Fibroblast of skin of abdomen (primary cell): Measurements from ENCODE around the gene SLC4A8. TPM values are rescaled to one million over a fixed set of nuclear protein-coding genes. Genes with fewer than 3 reads are reported as not detected.

Experiments
- DNase-seq: peaks from one replicate; pipeline ENCODE4 v3.0.0-alpha.2; 2013
- polyA plus RNA-seq, 2 experiments: library from polyadenylated mRNA; unstranded; fragments of 120-200 nt; gene quantifications; one replicate each; pipeline ENCODE4 v1.2.1, GENCODE V29; 2013; ENCODE audit not compliant: insufficient read length in 2 of 2

The SLC4A8 gene
- polyA plus RNA-seq (2013, experiment 1 of 2; ENCODE audit: insufficient read length) = 3.6 TPM
- 3.1 TPM for polyA plus RNA-seq (2013, experiment 2 of 2; ENCODE audit: insufficient read length)

DNA sequence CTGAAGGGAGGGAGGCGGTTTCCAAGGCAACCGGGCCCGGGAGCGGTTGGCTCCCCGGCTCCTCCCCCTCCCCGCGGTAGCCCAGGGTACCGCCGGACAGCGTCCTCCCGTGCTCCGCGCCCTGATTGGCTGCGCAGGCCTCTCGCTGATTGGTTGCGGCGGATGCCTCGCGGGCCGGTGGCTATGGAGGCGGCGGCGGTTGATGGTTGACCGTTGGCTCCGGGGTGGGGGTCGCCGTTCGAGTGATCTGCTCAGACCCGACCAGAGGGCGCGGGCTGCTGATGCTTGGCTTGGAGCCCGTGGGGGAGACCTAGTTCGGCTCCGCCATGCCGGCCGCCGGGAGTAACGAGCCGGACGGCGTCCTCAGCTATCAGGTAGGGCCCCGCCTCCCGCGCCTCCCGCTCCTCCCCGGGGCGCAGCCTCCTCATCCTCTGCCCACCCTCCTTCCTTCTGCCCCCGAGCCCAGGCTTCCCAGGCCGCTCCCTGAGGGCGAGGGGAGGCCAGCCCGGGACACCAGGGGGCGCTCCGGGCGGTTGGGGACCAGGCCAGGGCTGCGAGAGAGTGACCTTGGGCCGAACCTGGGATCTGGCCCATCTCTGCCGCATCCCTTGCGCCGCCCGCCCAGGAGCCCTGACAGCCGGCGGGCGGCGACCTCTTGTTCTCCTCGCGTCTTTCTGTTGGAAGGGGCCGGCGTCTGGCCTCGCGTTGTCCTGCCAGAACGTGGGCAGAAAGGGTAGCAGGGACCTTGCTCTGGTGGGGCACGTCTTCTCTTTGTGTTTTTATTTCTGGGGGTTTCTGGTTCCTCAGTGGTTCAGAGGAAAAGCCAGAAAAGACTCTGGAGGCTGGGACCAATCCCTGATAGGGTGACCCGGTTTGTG is at the start of gene SLC4A8:
SLC4A8 (plus strand) TSS at position 170 of the 878 bp plus-strand sequence; CDS start at position 327, 157 bp downstream.
- peak; percentile 88 for DNase-seq

DNA sequence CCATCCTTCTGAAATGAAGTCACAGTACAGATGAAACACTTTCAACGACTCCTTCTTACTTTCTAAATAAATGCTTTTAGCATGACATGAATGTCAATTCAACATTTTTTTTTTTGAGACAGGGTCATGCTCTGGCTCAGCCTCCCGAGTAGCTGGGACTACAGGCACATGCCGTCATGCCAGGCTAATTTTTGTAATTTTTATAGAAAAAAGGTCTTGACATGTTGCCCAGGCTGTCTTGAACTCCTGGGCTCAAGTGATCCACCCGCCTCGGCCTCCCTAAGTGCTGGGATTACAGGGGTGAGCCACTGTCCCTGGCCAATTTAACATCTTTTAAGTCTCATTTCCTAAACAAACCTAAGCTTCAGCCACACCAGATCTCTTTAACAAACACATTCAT is 49.8 kb upstream of the SLC4A8 start:
- DNase-seq = no peak

DNA sequence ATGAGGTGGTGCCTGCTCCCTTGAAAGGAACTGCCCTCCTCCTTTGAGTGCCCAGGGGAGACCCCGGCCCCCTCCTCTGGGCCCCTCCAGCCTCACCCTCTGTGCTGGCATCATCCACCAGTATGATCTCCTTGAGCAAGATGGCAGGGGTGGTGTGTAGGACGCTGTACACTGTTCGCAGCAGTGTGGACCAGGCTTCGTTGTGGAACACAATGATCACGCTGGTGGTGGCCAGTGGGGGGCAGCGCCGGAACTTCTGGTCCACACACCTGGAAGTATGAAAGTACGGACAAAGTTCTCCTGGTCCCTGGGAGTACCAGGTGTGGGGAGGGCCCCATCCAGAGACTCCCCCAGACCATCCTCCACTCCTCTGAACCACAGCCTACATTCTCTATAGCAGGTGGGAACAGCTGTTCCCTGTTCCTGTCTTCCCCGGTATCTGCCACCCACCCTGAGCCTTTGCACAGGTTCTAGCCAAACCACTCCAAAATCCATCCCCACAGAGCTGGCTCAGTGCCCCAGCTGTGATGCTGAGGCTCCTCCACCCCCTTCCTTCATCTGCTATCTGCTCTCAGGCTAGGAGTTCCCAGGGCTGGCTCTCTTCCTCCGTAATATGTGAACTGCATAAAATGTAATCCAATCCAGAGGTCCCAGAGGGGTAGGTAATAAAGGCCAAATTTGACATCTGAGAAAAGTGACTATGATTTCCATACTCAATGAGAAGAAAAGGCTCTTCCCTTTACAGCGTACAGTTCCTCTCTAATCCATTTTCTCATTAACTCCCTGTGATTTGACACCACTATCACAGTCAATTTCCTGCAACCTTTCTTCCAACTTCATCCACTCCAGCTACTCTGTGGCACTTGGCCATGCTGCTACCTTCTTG is 47.3 kb upstream of the SLC4A8 start:
- DNase-seq = no peak

DNA sequence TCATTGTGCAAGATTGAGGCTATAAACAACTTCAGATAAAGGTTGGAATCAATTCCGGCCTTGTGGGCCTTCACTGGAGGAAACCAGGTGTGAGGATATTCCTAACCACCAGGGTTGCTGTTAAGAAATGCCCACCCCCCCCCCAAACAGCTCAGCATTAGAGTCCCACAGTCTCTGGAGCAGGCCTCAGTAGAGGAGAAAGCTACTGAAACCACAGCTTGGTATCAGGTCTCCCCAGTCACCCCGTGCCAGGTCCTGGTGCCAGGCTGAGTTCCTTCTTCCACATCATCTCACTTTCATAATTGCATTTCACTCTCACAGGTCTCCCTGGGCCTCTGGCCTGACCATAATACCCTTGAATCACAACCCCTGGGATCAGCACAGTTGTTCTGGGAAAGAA is 45.9 kb upstream of the SLC4A8 start:
- no peak for DNase-seq

DNA sequence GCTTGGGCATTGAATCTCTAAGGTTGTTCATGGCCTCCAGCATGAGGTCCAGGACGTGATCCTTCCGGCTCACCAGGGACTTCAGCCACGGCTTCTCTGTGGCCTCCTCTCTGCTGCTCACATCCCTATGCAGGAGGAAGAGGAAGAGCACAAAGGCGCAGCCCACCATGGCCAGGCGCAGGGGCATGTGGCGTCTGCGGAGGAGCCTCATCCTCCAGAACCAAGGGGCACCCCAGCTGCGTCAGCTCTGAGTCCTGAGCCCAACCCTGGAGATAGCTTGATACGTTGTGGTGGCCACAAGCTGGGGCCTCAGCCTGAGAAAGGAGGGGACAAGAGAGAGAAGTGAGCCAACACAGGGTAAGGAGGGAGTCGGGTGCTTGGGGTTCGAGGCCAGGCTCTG is 45.1 kb upstream of the SLC4A8 start:
- no peak for DNase-seq

DNA sequence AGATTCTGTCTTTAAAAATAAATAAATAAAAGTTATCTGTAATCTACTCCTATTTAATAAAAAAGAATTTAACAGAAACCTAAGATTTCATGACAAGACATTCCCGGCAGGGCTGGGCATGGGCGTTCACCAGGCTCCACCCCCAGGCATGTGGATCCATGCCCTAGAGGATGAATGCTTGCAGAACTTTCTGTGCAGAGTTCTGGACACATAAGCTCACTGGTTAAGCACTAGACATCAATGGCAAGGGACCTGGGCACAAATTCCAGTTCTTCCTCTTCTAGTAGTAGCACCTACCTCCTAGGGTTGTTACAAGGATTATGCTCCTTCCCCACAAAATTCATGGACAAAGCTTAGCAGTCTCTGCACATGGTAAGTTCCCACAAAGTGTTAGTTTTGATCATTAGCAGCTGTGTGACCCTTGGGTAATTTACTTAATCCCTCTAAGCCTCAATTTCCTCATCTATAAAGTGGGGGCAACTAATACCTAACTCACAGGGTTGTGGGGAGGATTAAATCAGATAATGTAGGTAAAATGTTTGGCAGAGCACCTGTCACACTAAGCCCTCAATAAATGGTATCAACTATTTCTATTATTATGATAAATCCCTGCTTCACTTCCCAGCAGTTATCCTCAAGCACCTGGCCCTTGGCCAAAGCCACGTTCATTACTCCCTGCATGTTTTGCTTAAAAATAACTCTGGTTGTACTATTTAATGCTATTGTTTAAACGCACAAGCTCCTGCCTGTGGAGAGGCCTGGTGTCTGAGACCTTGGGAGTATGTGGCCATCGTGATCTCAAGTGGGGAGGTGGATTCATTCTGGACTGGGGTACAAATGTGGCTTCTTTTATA is 43.2 kb upstream of the SLC4A8 start:
- peak; percentile 35 for DNase-seq

DNA sequence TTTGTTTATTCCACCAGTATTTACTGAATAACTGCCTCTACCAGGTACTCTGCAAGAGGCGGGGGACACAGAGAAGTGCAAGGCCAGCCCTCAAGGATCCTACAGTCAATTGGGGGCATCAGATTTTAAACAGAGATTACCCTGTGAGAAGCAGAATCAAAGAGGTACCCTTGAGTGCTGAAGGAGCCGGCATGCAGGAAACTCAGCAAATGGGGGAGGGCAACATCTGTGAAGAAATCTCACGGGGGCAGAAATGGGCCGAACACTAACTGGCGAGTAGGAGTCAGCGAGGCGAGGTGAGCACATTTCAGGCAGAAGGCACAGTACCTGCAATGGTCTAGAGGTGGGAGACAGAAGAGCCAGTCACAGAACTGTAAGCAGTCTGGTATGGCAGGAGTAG is 42.5 kb upstream of the SLC4A8 start:
- DNase-seq = no peak

DNA sequence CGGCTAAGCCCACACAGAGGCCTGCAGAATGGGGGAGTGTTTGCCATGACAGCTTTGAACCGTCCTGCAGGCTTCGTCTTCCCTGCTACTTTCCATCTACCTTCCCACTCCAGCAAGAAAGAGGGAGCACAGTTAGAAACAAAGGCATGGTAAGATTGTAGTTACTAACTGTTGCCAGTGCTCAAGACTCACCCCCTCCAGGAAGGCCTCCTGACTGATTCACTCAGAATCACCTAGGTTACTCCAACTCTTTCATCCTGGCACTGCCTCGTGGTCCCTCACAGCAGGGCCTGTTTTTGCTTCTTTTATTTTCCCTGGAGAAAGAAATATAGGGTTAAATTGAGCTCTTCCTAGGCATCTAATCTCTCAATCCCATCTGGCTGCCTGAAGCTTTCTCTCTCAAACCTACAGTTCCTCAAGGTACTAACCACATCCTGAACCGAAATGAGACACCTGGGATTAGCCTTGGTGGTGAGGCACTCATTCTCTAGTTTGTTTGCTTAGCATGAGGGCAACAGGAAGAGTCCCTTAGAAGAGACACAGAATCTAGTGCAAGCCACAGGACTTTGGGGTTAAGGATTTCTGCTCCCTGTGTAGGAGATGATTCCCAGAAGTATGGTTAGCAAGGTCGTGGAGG is 41.2 kb upstream of the SLC4A8 start:
- DNase-seq = no peak

DNA sequence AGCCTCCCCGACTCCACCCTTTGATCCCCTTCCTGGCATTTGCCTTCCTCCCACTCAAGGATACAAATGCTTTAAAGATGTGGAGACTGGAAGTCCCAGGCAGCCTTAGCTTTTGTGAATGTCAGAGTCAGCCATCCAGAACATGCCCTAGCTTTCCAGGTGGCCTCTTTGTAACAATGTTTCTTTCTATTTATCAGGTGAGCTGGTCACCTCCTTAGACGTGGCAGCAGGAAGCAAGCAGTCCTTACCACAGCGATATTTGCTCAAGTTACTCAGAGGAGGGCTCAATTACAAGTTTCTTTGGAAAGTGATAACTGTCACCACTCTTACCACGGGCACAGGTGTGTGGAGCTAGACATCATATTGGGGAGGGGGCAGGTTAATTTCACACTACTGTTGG is 38.3 kb upstream of the SLC4A8 start:
- DNase-seq = no peak

DNA sequence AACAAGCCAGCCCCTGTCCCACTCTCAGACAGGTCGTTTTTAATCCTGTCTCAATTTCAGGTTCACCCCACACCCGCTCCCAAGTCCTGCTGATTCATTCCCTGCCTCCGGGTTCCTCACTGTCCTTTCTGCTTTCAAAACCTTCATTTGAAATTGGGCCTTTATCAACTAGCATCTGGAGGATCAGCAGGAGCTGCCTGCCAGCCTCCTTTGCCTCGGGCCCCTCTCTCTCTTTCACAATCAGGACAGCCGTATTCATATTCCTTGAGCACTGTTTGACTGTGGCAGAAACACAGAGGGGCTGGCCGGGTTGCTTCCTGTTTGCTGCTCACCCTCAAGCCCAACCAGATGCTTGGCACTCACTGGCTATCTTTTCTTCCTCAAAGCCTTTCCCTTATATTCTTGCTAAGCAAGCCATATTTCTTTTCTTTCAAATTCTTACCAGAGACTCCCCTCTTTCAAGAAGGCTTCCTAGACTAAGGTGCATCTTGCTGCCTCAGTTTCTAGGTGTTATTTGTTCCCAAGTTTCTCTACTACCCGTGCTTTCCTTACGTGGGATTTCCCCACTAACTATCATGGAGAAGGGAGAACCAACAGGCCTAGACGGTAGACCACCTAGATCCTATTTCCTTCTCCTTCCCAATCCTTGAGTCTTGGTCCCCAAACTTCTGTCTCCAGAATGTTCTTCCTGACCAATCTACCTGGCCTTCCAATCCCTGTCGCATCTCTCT is 36.4 kb upstream of the SLC4A8 start:
- peak; percentile 56 for DNase-seq

DNA sequence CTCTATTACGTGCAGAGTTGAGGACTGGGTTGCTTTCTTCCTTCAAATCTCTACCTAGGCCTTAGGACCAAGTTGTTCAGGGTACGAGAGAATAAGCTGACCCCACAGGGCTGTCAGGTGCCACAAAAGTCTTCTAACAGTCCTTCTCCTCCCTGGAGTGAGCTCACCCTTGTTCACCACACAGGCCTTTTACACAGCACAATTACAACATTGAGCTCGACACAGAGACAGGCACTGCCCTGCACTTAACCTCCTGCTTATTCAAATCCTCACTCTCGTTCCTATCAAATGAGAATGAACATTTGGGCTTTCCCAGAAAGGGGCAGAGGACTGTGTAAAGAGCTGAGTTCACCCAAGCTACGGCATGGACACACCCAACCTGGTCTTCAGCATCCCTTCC is 35.8 kb upstream of the SLC4A8 start:
- DNase-seq = no peak

DNA sequence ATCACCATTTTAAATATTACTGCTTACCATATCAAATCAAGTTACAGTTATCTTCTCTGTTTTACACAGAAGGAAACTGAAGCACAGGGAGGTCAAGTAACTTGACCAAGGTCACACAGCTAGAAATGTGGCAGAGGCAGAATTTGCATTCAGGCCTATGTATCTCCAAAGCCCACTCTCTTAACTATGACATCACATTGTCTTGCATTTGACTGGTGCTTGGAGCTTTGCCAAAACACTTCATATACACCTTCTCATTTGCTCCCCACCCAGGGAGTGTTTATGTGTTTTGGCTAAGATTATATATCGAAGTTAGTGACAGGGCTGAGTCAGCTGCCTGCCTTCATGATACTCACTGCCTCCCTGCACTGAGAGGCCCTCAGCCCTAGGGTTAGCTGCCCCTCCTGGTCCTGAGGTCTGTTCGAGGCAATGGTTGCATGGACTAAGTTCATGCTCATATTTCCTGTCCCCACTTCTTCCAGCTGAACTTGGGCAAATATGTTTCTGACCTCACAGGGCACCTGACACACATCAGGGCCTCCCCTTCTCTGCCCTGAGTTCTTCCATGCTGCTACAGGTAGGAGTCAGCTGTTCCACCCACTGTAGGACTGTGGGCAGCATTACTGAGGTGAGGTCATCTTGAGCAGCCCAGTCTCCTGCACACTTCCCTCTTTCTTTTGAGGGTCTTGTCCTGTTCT is 35.2 kb upstream of the SLC4A8 start:
- DNase-seq = peak; percentile 61

DNA sequence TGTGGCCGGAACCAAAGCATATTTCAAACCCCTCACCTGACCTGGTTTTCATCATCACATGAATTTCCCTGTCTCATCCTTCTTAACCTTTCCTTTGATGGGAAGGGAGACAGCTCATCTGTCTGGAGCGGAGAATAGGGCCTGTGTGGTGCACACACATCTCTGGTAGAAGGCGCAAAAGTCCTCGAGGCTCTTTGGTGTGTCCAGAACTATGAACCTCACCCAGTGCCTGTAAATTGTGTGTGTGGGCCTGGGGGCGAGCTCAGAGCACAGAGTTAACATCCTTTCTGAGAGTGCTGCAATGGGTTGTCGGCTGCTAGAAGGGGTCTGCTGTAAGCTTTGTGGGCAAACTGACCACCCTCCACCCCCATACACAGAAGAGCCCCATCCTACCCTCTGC is 34.2 kb upstream of the SLC4A8 start:
- no peak for DNase-seq

DNA sequence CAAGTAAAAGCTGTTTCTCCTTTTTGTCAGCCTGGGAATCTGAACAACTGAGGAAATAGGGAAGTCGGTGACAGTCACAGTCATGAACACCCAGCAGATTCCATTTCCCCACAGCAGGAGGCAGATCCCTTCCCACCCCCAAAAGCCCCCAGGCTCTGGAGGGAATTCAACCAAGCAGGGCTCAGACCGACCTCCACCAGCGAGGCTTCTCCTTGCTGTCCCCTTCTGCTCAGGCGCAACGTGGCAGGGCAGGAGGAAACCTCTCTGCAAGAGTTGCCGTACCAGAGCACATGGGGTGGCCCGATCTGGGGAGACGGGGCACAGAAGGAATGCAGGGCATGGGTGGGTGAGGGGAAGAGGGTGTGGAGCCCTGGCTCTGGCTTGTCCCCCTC is 33.7 kb upstream of the SLC4A8 start:
- DNase-seq = no peak

DNA sequence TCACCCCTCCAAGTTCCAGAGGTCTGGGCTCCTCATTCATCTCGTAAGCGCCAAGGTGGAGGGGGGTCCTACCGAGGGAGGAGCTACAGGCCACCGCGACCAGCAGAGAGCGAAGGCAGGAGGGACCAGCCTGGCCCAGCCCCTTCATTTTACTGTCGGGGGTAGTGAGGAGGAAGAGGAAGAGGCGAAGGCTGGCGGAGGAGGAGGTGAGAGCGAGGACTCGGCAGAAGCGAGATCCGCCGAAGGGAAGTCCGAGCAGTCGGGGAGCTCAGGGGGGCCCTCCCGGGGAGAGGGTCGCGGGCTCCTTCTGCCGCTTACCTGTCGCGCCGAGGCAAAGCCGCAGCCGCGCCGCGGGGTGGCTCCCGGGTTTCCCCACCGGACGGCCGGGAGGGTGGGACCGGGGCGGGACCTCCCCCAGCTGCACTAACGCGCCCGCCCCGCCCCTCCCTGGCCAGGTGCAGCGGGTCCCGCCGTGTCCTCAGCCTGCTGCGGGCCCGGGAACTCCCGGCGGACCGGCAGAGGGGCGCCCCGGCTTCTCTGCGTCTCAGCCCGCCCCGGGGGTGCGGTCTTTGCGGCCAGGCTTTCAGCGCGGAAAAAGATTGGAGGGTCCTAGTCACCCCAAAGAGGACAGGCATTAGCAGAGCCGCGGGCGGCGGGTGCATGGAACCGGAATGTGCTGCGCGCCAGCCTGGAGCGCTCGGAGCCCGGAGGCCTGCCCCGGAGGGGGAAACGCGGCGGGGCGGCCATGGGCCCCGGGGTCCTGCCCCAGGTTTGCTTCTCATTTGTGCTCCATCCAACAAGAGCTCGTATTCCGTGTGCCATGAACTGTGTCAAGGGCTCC is 33.1 kb upstream of the SLC4A8 start, which contains the start of gene GALNT6:
GALNT6 (minus strand) TSS at position 124 of the 841 bp plus-strand sequence. CDS start 11,625 bp downstream, outside the sequence.
- no peak for DNase-seq

DNA sequence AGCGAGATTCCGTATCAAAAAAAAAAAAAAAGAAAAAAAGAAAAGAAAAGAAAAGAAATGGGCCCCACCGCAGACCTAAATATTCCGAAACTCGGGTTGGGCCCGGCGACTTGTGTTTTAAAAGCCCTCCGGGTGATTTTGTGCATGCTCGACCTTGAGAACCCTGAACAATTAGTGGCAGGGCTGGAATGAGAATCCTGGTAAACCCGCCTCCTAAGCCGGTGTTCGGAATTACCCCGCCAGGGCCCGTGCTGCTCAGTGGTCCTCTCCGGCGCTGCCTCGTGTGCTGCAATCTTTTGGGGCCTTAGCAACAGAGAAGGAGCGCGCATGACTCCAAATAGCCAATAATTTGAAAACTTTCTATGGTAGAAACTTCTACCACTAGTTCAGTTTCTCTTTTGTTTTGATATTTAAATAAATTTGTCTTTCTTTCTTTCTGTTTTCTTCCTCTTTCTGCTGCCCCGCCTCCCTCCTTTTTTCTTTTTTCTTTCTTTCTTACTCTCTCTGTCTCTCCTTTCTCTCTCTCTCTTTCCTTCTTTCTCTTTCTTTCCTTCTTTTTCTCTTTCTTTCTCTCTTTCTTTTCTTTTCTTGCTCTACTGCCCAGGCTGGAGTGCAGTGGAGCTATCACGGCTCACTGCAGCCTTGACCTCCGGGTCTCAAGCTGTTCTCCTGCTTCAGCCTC is 31.9 kb upstream of the SLC4A8 start:
- peak; percentile 57 for DNase-seq

DNA sequence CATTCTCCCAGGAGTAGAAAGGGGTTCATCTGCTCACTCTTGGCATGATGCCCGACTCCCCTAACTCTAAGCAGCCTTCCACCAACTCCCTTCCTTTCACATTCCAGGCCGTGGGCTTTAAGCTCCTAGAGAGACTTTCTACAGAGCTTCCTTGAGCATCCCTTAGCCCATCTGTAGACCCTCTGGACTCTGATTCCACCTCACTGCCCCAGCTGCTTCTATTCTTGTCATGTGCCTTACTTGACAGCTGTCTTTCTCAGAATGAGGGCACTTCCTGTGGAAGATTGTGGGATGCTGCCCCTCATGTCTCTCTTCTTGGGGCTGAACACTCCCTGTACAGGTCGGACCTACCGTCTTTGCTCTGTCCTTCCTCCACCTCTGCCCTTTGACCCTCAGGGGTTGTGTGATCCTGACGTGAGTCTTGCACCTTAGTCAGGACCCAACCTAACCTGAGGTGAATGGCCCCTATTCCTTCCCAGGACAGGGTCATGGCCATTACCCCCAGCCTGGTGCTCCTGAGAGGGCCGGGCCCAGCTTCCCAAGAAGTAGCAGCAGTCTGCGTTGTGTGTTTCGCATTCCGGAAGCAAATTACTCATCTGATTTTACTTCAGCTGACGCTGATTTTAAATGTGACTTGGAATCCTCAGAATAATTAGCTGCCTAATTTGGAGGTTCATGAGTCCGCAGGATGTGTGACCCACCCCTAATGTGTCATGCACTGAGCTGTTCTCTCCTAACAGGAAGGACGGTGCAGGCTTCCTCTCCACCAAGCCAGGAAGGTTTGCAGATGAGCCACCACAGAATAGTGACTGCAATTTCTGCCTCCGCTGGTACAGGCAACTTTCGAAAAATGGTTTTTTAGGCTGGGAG is 30.7 kb upstream of the SLC4A8 start:
- DNase-seq = peak; percentile 96
